WTC11 (cell line): ENCODE data around the gene KCND1.

Experiments
- FOXK1 ChIP-seq: sonication (generic); formaldehyde crosslinking; IDR thresholded peaks from 2 replicates; pipeline ENCODE4 v1.8.0; 2022; ENCODE audit warnings: mild to moderate bottlenecking, moderate library complexity, missing genetic modification reagents
- TF ChIP-seq, protein P1 (sequence below): fragments of 200-600 bp; IDR thresholded peaks from 2 replicates; pipeline ENCODE4 v1.8.0; 2022; ENCODE audit warnings: antibody characterized with exemption

DNA sequence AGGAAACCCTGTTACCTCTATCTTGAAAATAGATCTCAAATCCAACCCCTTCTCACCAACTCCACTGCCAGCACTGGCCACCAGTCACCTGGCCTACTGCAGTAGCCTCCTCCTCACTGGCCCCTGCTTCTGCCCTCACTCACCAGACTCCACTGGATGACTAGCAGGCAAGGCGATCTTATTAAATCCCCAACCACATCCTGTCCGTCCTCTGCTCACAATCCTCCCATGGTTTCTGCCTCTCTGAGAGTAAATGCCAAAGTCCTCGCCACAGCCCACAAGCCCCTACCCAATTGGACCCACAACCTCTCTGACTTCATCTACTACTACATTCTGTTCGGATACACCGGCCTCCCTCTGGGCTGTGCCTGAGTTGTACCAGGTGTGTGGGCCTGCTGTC lies 47.4 kb downstream of the KCND1 start:
- no peak for TF ChIP-seq FOXK1 (CRISPR knock-in tag)
- TF ChIP-seq, protein P1, sequence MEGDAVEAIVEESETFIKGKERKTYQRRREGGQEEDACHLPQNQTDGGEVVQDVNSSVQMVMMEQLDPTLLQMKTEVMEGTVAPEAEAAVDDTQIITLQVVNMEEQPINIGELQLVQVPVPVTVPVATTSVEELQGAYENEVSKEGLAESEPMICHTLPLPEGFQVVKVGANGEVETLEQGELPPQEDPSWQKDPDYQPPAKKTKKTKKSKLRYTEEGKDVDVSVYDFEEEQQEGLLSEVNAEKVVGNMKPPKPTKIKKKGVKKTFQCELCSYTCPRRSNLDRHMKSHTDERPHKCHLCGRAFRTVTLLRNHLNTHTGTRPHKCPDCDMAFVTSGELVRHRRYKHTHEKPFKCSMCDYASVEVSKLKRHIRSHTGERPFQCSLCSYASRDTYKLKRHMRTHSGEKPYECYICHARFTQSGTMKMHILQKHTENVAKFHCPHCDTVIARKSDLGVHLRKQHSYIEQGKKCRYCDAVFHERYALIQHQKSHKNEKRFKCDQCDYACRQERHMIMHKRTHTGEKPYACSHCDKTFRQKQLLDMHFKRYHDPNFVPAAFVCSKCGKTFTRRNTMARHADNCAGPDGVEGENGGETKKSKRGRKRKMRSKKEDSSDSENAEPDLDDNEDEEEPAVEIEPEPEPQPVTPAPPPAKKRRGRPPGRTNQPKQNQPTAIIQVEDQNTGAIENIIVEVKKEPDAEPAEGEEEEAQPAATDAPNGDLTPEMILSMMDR, result no peak
